NCI-H1694 (cell line): ENCODE results near the gene MCM3AP.
"Not testable (repeated sequence)": the region's sequence is repeated elsewhere in the genome, so short reads cannot be mapped to it uniquely, and the experiment has no call there.

Source experiments
- DNase-seq: peaks from one replicate; lab custom pipeline; 2025; lab: John Stamatoyannopoulos, UW

The MCM3AP gene

GRCh38 chr21:46203203-46203600 lies 82.2 kb downstream of the MCM3AP start:
- DNase-seq, result no peak

GRCh38 chr21:46202592-46203202 lies 82.7 kb downstream of the MCM3AP start:
- DNase-seq, result no peak

- not testable (repeated sequence) for DNase-seq
These were observed 84.3 kb downstream of the MCM3AP start for GRCh38 chr21:46200877-46201803.

GRCh38 chr21:46199436-46200373 lies 85.7 kb downstream of the MCM3AP start:
- no peak for DNase-seq

GRCh38 chr21:46196733-46197132 lies 88.7 kb downstream of the MCM3AP start:
- DNase-seq, result no peak

- DNase-seq, result no peak
These were observed 89.7 kb downstream of the MCM3AP start for GRCh38 chr21:46195595-46196195.

- DNase-seq, result no peak
These were observed 90.8 kb downstream of the MCM3AP start for GRCh38 chr21:46194374-46195334.

GRCh38 chr21:46193829-46194373 lies 91.5 kb downstream of the MCM3AP start:
- no peak for DNase-seq

GRCh38 chr21:46191686-46192575 lies 93.5 kb downstream of the MCM3AP start:
- DNase-seq, result no peak

- no peak for DNase-seq
These were observed 94.1 kb downstream of the MCM3AP start for GRCh38 chr21:46191257-46191685.

GRCh38 chr21:46190491-46191131 lies 94.8 kb downstream of the MCM3AP start:
- no peak for DNase-seq

GRCh38 chr21:46189959-46190490 lies 95.4 kb downstream of the MCM3AP start:
- DNase-seq, result no peak

- DNase-seq, result peak; percentile 24
These were observed 96.0 kb downstream of the MCM3AP start for GRCh38 chr21:46189213-46189958.

GRCh38 chr21:46188226-46189212 lies 96.9 kb downstream of the MCM3AP start:
- no peak for DNase-seq

GRCh38 chr21:46187814-46188213 lies 97.6 kb downstream of the MCM3AP start:
- DNase-seq, result no peak

- DNase-seq, result no peak
These were observed 98.2 kb downstream of the MCM3AP start for GRCh38 chr21:46187261-46187660.
